Measurements from ENCODE around the gene RAD9A. TPM values are rescaled to one million over a fixed set of nuclear protein-coding genes. Genes with fewer than 3 reads are reported as not detected.

The RAD9A gene
- total RNA-seq, 1 donor from 2014 or later, result 22.6 TPM

GRCh38 chr11:67428052-67429001 is 36.5 kb downstream of the RAD9A start, which contains the start of gene RPS6KB2:
Gene RPS6KB2, plus strand, starts transcription at chr11:67428494. Its CDS starts 52 bp downstream, at chr11:67428546.
- peak within 1 kb of the TSS; percentile 86 to 91 for H3K27ac ChIP-seq
- TF ChIP-seq CTCF (IDR thresholded peaks at IDR 0.05), result no peak
- peak within 1 kb of the TSS; percentile 75 to 94 for H3K4me3 ChIP-seq
- intact Hi-C loops (cut with DNase I), result loop anchor here (1.0 to 5.0 kb wide), 5 partner anchors 15 to 78 kb away; partner anchors contain the start of genes CORO1B, PPP1CA, RAD9A and TMEM134
- H3K4me1 ChIP-seq, result peaks cover 6 to 16% of the 10 kb centered on the region in 2 donors
- H3K9me3 ChIP-seq, result no peaks in the 10 kb centered on the region
- DNase-seq (ENCODE audit: low spot score in 2 of 2), result peak; percentile 96 to 99
- H3K36me3 ChIP-seq, result peaks cover 19 to 30% of the 10 kb centered on the region in 2 donors
- H3K27me3 ChIP-seq, result no peaks in the 10 kb centered on the region

GRCh38 chr11:67429038-67429668 is 37.4 kb downstream of the RAD9A start:
- TF ChIP-seq CTCF (IDR thresholded peaks at IDR 0.05), result no peak
- Histone ChIP-seq H3K4me1 (peaks cover 6 to 16% of the 10 kb centered on the region in 2 donors), H3K27me3 (no peaks in the 10 kb centered on the region), H3K27ac (peak overlapping the region; percentile 86 to 91), H3K36me3 (peaks cover 28 to 38% of the 10 kb centered on the region in 2 donors), H3K9me3 (no peaks in the 10 kb centered on the region), H3K4me3 (peak overlapping the region; percentile 75 to 94)
- DNase-seq (ENCODE audit: low spot score in 2 of 2), result no peak
- intact Hi-C loops (cut with DNase I), result loop anchor here (2.0 to 5.0 kb wide), 2 partner anchors 37 to 78 kb away; partner anchors contain the start of gene RAD9A

GRCh38 chr11:67429722-67430121 is 37.9 kb downstream of the RAD9A start:
- Histone ChIP-seq H3K4me3 (no peak overlapping the region), H3K27ac (no peak overlapping the region), H3K36me3 (peaks cover 33 to 44% of the 10 kb centered on the region in 2 donors), H3K9me3 (no peaks in the 10 kb centered on the region), H3K27me3 (no peaks in the 10 kb centered on the region), H3K4me1 (peaks cover 6 to 16% of the 10 kb centered on the region in 2 donors)
- DNase-seq (ENCODE audit: low spot score in 2 of 2), result no peak
- intact Hi-C loops (cut with DNase I), result loop anchor here (2.0 to 5.0 kb wide), 2 partner anchors 37 to 77 kb away; partner anchors contain the start of gene RAD9A
- no peak for TF ChIP-seq CTCF (IDR thresholded peaks at IDR 0.05)

- no peak overlapping the region for H3K4me3 ChIP-seq
- intact Hi-C loops (cut with DNase I), result no loop called here
- H3K27ac ChIP-seq, result no peak overlapping the region
- no peak for TF ChIP-seq CTCF (IDR thresholded peaks at IDR 0.05)
- H3K4me1 ChIP-seq, result peaks cover 6 to 16% of the 10 kb centered on the region in 2 donors
- peaks cover 45 to 57% of the 10 kb centered on the region in 2 donors for H3K36me3 ChIP-seq
- no peaks in the 10 kb centered on the region for H3K9me3 ChIP-seq
- DNase-seq (ENCODE audit: low spot score in 2 of 2), result no peak
- H3K27me3 ChIP-seq, result no peaks in the 10 kb centered on the region
Observed at GRCh38 chr11:67431346-67432249, 39.8 kb downstream of the RAD9A start.
